KMS-11 (cell line): ENCODE measurements around the gene RTL3.

ENCODE experiments used
- H2AFZ ChIP-seq: fragments of 200-600 bp; sonication (generic); 2 replicates; pipeline ENCODE4 v1.6.1; 2016; ENCODE audit warnings: antibody characterized with exemption, mixed run types, low read depth
- H3K27ac ChIP-seq: fragments of 200-600 bp; sonication (generic); 2 replicates; pipeline ENCODE4 v1.6.1; 2016; ENCODE audit warnings: mild to moderate bottlenecking, mixed run types
- H3K27me3 ChIP-seq: fragments of 200-600 bp; sonication (generic); 2 replicates; pipeline ENCODE4 v1.6.1; 2017; ENCODE audit warnings: mild to moderate bottlenecking, low read depth, mixed run types, moderate library complexity; ENCODE audit not compliant: insufficient read depth
- H3K36me3 ChIP-seq: fragments of 200-600 bp; sonication (generic); 2 replicates; pipeline ENCODE4 v1.6.1; 2017; ENCODE audit warnings: mild to moderate bottlenecking, mixed run types; ENCODE audit not compliant: insufficient read depth
- H3K4me1 ChIP-seq: fragments of 200-600 bp; sonication (generic); 2 replicates; pipeline ENCODE4 v1.6.1; 2016; ENCODE audit warnings: mild to moderate bottlenecking, low read depth, mixed run types; ENCODE audit not compliant: poor library complexity, severe bottlenecking
- H3K4me2 ChIP-seq: fragments of 200-600 bp; sonication (generic); 2 replicates; pipeline ENCODE4 v1.7.0; 2016; ENCODE audit warnings: mild to moderate bottlenecking, mixed run types
- H3K4me3 ChIP-seq: fragments of 200-600 bp; sonication (generic); IDR thresholded peaks from 2 replicates; pipeline ENCODE4 v1.6.1; 2017; ENCODE audit warnings: low read depth, low read length, mixed read lengths; ENCODE audit not compliant: insufficient read depth
- H3K79me2 ChIP-seq: fragments of 200-600 bp; sonication (generic); 2 replicates; pipeline ENCODE4 v1.6.1; 2016; ENCODE audit warnings: low read depth, mixed run types; ENCODE audit not compliant: insufficient read depth
- H3K9ac ChIP-seq: fragments of 200-600 bp; sonication (generic); 2 replicates; pipeline ENCODE4 v1.6.1; 2016; ENCODE audit warnings: mild to moderate bottlenecking, mixed run types
- H4K20me1 ChIP-seq: fragments of 200-600 bp; sonication (generic); 2 replicates; pipeline ENCODE4 v1.6.1; 2016; ENCODE audit warnings: mild to moderate bottlenecking, mixed run types; ENCODE audit not compliant: insufficient read depth
- CTCF ChIP-seq: fragments of 200-600 bp; sonication (generic); conservative IDR thresholded peaks from 2 replicates; pipeline ENCODE4 v1.6.1; 2017; ENCODE audit warnings: low read depth, mild to moderate bottlenecking, antibody characterized with exemption, low read length, moderate library complexity, mixed read lengths

Gene RTL3

GRCh38 chrX:78624962-78625909 is 33.9 kb downstream of the RTL3 start:
- H3K4me3 ChIP-seq = no peak overlapping the region
- no peak for TF ChIP-seq CTCF
- no peak overlapping the region for H3K27ac ChIP-seq
- no peaks in the 10 kb centered on the region for H3K36me3 ChIP-seq
- H3K4me1 ChIP-seq = no peaks in the 10 kb centered on the region
- H2AFZ ChIP-seq = no peak overlapping the region
- no peaks in the 10 kb centered on the region for H3K79me2 ChIP-seq
- H3K27me3 ChIP-seq = no peaks in the 10 kb centered on the region
- H3K9ac ChIP-seq = no peak overlapping the region
- no peaks in the 10 kb centered on the region for H4K20me1 ChIP-seq
- H3K4me2 ChIP-seq = no peak overlapping the region

- Histone ChIP-seq H3K36me3 (no peaks in the 10 kb centered on the region), H3K9ac (no peak overlapping the region), H3K4me2 (no peak overlapping the region), H4K20me1 (no peaks in the 10 kb centered on the region), H3K27ac (no peak overlapping the region), H3K27me3 (no peaks in the 10 kb centered on the region), H3K79me2 (no peaks in the 10 kb centered on the region), H2AFZ (no peak overlapping the region), H3K4me3 (no peak overlapping the region), H3K4me1 (no peaks in the 10 kb centered on the region)
- no peak for TF ChIP-seq CTCF
These were observed 34.7 kb downstream of the RTL3 start for GRCh38 chrX:78624426-78624825.

GRCh38 chrX:78622831-78623230 is 36.3 kb downstream of the RTL3 start:
- Histone ChIP-seq H3K27ac (no peak overlapping the region), H3K4me1 (no peaks in the 10 kb centered on the region), H3K36me3 (no peaks in the 10 kb centered on the region), H3K4me3 (no peak overlapping the region), H3K9ac (no peak overlapping the region), H3K79me2 (no peaks in the 10 kb centered on the region), H3K27me3 (no peaks in the 10 kb centered on the region), H2AFZ (no peak overlapping the region), H4K20me1 (no peaks in the 10 kb centered on the region), H3K4me2 (no peak overlapping the region)
- no peak for TF ChIP-seq CTCF

- H3K4me3 ChIP-seq = no peak overlapping the region
- H3K27ac ChIP-seq = no peak overlapping the region
- no peak overlapping the region for H2AFZ ChIP-seq
- no peaks in the 10 kb centered on the region for H3K4me1 ChIP-seq
- no peaks in the 10 kb centered on the region for H3K79me2 ChIP-seq
- no peaks in the 10 kb centered on the region for H3K27me3 ChIP-seq
- H3K36me3 ChIP-seq = no peaks in the 10 kb centered on the region
- H3K9ac ChIP-seq = no peak overlapping the region
- no peaks in the 10 kb centered on the region for H4K20me1 ChIP-seq
- no peak for TF ChIP-seq CTCF
- no peak overlapping the region for H3K4me2 ChIP-seq
These were observed 39.3 kb downstream of the RTL3 start for GRCh38 chrX:78619834-78620233.
